Natural killer cell (primary cell): ENCODE results near the gene UXS1. TPM values are rescaled to one million over a fixed set of nuclear protein-coding genes. Genes with fewer than 3 reads are reported as not detected.

Source experiments
- ATAC-seq, 3 donors: fragments of 150-1000 bp in 2 of 3; fragments of 200-7000 bp in 1 of 3; cut with Tn5 transposase; 1 replicate in 1 of 3; 2 replicates in 2 of 3; pipeline ENCODE4 v1.10.0; 2021; ENCODE audit warnings: mild to moderate bottlenecking in 2 of 3, moderate library complexity in 2 of 3
- DNase-seq, 2 donors: peaks; one replicate each; pipeline versions ENCODE4 v3.0.0 to v3.0.0-alpha.2; 2013 to 2021; ENCODE audit warnings: mixed read lengths in 1 of 2
- H3K27ac ChIP-seq: one replicate; pipeline ENCODE4 v1.5.1; 2013; ENCODE audit warnings: mild to moderate bottlenecking, low read length
- H3K27me3 ChIP-seq: one replicate; pipeline ENCODE4 v1.6.1; 2013; ENCODE audit warnings: low read length; ENCODE audit not compliant: control insufficient read depth, insufficient read depth
- H3K36me3 ChIP-seq: one replicate; pipeline ENCODE4 v1.6.1; 2013; ENCODE audit warnings: low read length; ENCODE audit not compliant: control insufficient read depth, insufficient read depth
- H3K4me1 ChIP-seq: one replicate; pipeline ENCODE4 v1.6.1; 2013; ENCODE audit warnings: low read length; ENCODE audit not compliant: control insufficient read depth, insufficient read depth
- H3K4me3 ChIP-seq: one replicate; pipeline ENCODE4 v1.5.1; 2013; ENCODE audit warnings: low read length
- H3K9me3 ChIP-seq: one replicate; pipeline ENCODE4 v1.6.1; 2013; ENCODE audit warnings: low read length; ENCODE audit not compliant: control insufficient read depth, insufficient read depth
- H3K27ac Mint-ChIP-seq, 2 donors: one replicate each; pipeline ENCODE4 v1.8.0; 2022; ENCODE audit warnings: mild to moderate bottlenecking in 2 of 2, mixed read lengths in 2 of 2, moderate library complexity in 1 of 2
- H3K27me3 Mint-ChIP-seq, 2 donors: one replicate each; pipeline ENCODE4 v1.8.0; 2022; ENCODE audit warnings: low read depth in 2 of 2, mixed read lengths in 2 of 2
- H3K36me3 Mint-ChIP-seq: one replicate; pipeline ENCODE4 v1.8.0; 2022; ENCODE audit warnings: mixed read lengths
- H3K4me1 Mint-ChIP-seq, 2 donors: one replicate each; pipeline ENCODE4 v1.8.0; 2022; ENCODE audit warnings: mixed read lengths in 2 of 2
- H3K4me3 Mint-ChIP-seq: one replicate; pipeline ENCODE4 v1.8.0; 2022; ENCODE audit warnings: mild to moderate bottlenecking, moderate library complexity, mixed read lengths
- H3K9me3 Mint-ChIP-seq, 2 donors: one replicate each; pipeline ENCODE4 v1.8.0; 2022; ENCODE audit warnings: mixed read lengths in 2 of 2
- WGBS: methylation state at CpG from one replicate; pipeline ENCODE4 v1.1.7; 2013; ENCODE audit warnings: missing lambda C conversion rate; ENCODE audit not compliant: insufficient coverage; 5-methylcytosine and 5-hydroxymethylcytosine counted together
- intact Hi-C: fragments of 100-400 bp; cut with micrococcal nuclease; formaldehyde crosslinking; loops from one replicate; pipeline ENCODE4 v1.14.2; 2022
- total RNA-seq, 4 donors: library from RNA; stranded (reverse); fragments of 120-200 nt in 1 of 4; gene quantifications; one replicate each; pipeline versions ENCODE4 v1.2.3 to v1.2.4, GENCODE V29; 2013 to 2022
- TF ChIP-seq, protein P1 (sequence below): fragments of 200-600 bp; IDR thresholded peaks from one replicate; pipeline ENCODE4 v1.8.0; 2022; ENCODE audit warnings: antibody characterized with exemption

Gene UXS1
- total RNA-seq, 3 donors from 2014 or later (not counting 1 experiment from before 2014, with no cell fraction given), result 36.3 to 60.4 (median 37.5) TPM

DNA sequence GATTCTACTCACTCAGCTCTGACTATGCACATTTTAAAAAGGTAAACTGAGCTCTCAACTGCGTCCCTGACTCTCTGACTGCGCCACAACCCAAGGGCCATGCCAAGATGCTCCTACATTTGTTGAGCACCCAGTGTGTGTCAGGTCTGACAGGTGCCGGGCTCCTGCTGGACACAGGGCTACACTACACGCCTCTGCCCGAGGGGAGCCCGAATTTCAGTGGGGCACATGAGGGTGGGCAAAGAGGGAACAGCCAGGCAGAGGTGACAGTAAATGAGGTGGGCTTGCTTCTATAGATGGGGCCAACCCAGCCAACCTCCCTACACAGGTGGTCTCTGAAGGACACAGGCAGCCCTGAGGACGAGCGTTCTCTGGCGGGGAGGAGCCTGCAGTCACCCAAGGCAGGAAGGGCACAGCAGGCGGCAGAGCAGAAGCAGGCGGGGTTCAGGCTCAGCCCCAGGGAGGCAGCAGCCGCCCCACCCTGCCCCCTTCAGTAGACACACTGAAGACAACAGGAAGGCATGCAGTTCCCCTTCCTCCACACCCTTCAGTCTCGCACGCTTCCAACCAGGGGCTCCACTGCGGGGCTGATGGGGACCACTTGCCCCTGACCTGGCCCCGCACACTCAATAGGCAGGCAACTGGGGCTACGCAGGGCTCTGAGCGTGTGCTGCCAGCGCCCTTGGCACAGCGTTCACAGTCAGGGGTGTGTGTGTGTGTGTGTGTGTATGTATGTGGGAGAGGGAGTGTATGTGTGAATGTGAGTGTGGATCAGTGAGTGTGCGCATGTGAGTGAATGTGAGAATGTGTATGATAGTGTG lies 98.4 kb downstream of the UXS1 start:
- Mint-ChIP-seq H3K36me3 (peaks cover 9% of the 10 kb centered on the region), H3K27me3 (no peaks in the 10 kb centered on the region), H3K27ac (peak overlapping the region; percentile 72 to 85), H3K9me3 (no peaks in the 10 kb centered on the region), H3K4me1 (peaks cover 23 to 30% of the 10 kb centered on the region in 2 donors), H3K4me3 (peak overlapping the region; percentile 62)
- 23% methylated on average over 21 of the region's 21 CpGs for WGBS
- H3K36me3 ChIP-seq, result peaks cover 1% of the 10 kb centered on the region
- no peaks in the 10 kb centered on the region for H3K27me3 ChIP-seq
- H3K4me1 ChIP-seq, result peaks cover 32% of the 10 kb centered on the region
- TF ChIP-seq, protein P1, sequence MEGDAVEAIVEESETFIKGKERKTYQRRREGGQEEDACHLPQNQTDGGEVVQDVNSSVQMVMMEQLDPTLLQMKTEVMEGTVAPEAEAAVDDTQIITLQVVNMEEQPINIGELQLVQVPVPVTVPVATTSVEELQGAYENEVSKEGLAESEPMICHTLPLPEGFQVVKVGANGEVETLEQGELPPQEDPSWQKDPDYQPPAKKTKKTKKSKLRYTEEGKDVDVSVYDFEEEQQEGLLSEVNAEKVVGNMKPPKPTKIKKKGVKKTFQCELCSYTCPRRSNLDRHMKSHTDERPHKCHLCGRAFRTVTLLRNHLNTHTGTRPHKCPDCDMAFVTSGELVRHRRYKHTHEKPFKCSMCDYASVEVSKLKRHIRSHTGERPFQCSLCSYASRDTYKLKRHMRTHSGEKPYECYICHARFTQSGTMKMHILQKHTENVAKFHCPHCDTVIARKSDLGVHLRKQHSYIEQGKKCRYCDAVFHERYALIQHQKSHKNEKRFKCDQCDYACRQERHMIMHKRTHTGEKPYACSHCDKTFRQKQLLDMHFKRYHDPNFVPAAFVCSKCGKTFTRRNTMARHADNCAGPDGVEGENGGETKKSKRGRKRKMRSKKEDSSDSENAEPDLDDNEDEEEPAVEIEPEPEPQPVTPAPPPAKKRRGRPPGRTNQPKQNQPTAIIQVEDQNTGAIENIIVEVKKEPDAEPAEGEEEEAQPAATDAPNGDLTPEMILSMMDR, result no peak
- DNase-seq (peak; percentile 49 to 91), ATAC-seq (peak; percentile 91 to 93 (median 92))
- H3K27ac ChIP-seq, result peak overlapping the region; percentile 79
- H3K9me3 ChIP-seq, result no peaks in the 10 kb centered on the region
- intact Hi-C loops, result no loop called here
- H3K4me3 ChIP-seq, result peak overlapping the region; percentile 25

DNA sequence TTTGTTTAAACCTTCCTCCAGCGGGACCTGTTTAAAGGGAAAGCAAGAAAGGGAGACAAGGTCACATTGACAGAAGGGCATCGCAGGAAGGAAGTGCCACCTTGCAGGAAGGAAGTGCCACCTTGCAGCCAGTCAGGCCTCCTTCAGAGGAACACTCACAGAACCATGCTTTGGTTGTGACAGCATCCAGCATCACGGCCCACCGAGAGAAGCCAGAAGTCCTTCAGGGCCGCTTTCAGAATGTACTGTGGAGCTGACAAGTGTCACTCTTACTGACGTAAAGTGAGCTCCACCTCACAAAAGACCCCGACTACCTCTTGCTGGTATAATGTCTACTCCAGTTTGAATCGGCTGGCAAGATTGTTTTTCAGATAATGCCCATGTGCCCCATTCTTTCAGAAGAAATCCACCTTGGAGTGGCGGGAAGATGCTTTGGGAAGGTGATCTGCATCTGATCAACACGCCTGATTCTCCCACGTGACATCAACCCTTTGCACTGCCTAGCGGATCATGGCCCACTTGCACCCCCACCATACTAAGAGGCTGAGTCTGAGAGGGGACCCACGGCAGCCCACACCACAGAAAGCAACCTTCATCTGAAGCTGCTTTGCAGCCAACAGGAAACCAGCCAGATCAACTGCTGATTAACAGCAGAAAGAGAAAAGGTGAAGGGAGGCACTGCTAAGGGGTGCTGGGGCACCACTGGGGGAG lies 99.8 kb downstream of the UXS1 start:
- Mint-ChIP-seq H3K4me3 (peak overlapping the region; percentile 76), H3K27ac (peak overlapping the region; percentile 84 to 89), H3K9me3 (no peaks in the 10 kb centered on the region), H3K4me1 (peaks cover 23 to 30% of the 10 kb centered on the region in 2 donors), H3K27me3 (no peaks in the 10 kb centered on the region), H3K36me3 (no peaks in the 10 kb centered on the region)
- Histone ChIP-seq H3K4me3 (no peak overlapping the region), H3K9me3 (no peaks in the 10 kb centered on the region), H3K27me3 (no peaks in the 10 kb centered on the region), H3K4me1 (peaks cover 32% of the 10 kb centered on the region), H3K27ac (peak overlapping the region; percentile 74), H3K36me3 (no peaks in the 10 kb centered on the region)
- intact Hi-C loops, result no loop called here
- TF ChIP-seq, protein P1, result no peak
- 30% methylated on average over 13 of the region's 13 CpGs for WGBS
- DNase-seq (peak in 1 of 2 donors; percentile 85), ATAC-seq (peak; percentile 20 to 46 (median 37))

DNA sequence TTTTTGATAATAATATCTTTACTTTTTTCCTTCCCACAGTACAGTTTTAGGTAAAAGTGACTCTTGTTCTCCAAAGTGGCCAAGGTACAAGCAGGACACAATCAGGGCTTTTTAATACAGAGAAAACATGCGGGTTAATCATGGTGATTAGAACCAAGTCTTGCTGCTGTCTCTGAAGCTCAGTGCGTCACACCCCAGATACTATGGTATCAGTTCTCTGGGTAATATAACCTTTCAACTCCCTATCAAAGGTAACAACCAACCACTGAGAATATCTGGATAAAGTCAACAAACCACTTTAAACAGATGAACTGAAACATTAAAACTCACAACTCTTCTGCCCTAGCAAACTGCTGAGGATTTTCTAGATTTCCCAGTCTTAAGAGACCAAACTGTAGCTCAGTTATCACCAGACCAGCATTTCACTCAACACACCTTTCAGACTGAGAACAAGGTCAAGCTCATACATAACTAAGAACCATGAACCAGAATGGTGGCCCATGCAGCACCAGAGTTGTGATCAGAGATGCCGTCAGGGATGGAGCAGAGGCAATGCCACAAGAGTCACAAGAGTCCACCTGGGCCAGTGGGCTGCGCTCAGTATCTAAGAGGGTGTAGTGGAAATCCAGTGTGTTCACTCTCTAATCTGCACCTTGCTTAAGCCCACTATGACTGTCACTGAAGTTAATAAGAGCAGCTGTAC lies 103.0 kb downstream of the UXS1 start:
- no peak for DNase-seq
- Mint-ChIP-seq H3K27me3 (peaks cover 0 to 2% of the 10 kb centered on the region in 2 donors), H3K9me3 (no peaks in the 10 kb centered on the region), H3K4me1 (peaks cover 19 to 22% of the 10 kb centered on the region in 2 donors), H3K27ac (no peak overlapping the region), H3K36me3 (no peaks in the 10 kb centered on the region), H3K4me3 (no peak overlapping the region)
- Histone ChIP-seq H3K4me1 (peaks cover 21% of the 10 kb centered on the region), H3K27me3 (no peaks in the 10 kb centered on the region), H3K4me3 (no peak overlapping the region), H3K27ac (no peak overlapping the region), H3K36me3 (no peaks in the 10 kb centered on the region), H3K9me3 (no peaks in the 10 kb centered on the region)
- TF ChIP-seq, protein P1, result no peak
- intact Hi-C loops, result no loop called here
- no peak for ATAC-seq
- WGBS, result 95% methylated on average over 4 of the region's 4 CpGs
